ENCODE measurements around the gene CERK.
"Not testable (repeated sequence)": the region's sequence is repeated elsewhere in the genome, so short reads cannot be mapped to it uniquely, and the experiment has no call there.

The CERK gene

GRCh38 chr22:46737976-46738646 is at the start of gene CERK:
CERK (minus strand) TSS chr22:46738252; CDS start chr22:46738148, 104 bp downstream.
- DNase-seq = peak; percentile 76

GRCh38 chr22:46783721-46784120 is 45.7 kb upstream of the CERK start:
- peak; percentile 24 for DNase-seq

- not testable (repeated sequence) for DNase-seq
Measured at GRCh38 chr22:46782200-46782599, 44.1 kb upstream of the CERK start.

GRCh38 chr22:46781291-46781690 is 43.2 kb upstream of the CERK start:
- DNase-seq = no peak

- no peak for DNase-seq
Measured at GRCh38 chr22:46780453-46780852, 42.4 kb upstream of the CERK start.

GRCh38 chr22:46779651-46780050 is 41.6 kb upstream of the CERK start:
- no peak for DNase-seq

GRCh38 chr22:46779023-46779422 is 41.0 kb upstream of the CERK start:
- no peak for DNase-seq

GRCh38 chr22:46777609-46777970 is 39.5 kb upstream of the CERK start:
- DNase-seq = no peak

- DNase-seq = no peak
Measured at GRCh38 chr22:46776876-46777608, 39.0 kb upstream of the CERK start.

- DNase-seq = no peak
Measured at GRCh38 chr22:46775850-46776826, 38.1 kb upstream of the CERK start.

- DNase-seq = no peak
Measured at GRCh38 chr22:46774980-46775849, 37.2 kb upstream of the CERK start.

- DNase-seq = no peak
Measured at GRCh38 chr22:46774253-46774979, 36.4 kb upstream of the CERK start.

- DNase-seq = no peak
Measured at GRCh38 chr22:46773076-46773475, 35.0 kb upstream of the CERK start.

- DNase-seq = no peak
Measured at GRCh38 chr22:46770726-46771125, 32.7 kb upstream of the CERK start.

GRCh38 chr22:46770151-46770641 is 32.1 kb upstream of the CERK start:
- DNase-seq = no peak

- DNase-seq = no peak
Measured at GRCh38 chr22:46769706-46770105, 31.7 kb upstream of the CERK start.

- no peak for DNase-seq
Measured at GRCh38 chr22:46769191-46769675, 31.2 kb upstream of the CERK start.

- DNase-seq = no peak
Measured at GRCh38 chr22:46767249-46767985, 29.4 kb upstream of the CERK start.

- DNase-seq = no peak
Measured at GRCh38 chr22:46766611-46767010, 28.6 kb upstream of the CERK start.

- no peak for DNase-seq
Measured at GRCh38 chr22:46764779-46765485, 26.9 kb upstream of the CERK start.
